Measurements from ENCODE around the gene PPA2.

- TF ChIP-seq CTCF (IDR thresholded peaks at IDR 0.05) (no peak), EZH2 (IDR thresholded peaks at IDR 0.05; ENCODE audit: borderline replicate concordance, insufficient read depth, low read depth, low read length, poor library complexity, severe bottlenecking) (no peak)
Measured at GRCh38 chr4:105432438-105432837, 41.4 kb downstream of the PPA2 start.

Data from B cell (primary cell).